Stimulated activated CD4-positive, alpha-beta T cell treated with anti-CD3 and anti-CD28 coated beads, Interleukin-1b, Interleukin-23, amount 100 ng/mL, for 24 hours (primary cell): ENCODE data around the gene ZDHHC7.

Source experiments
- DNase-seq, 4 experiments: peaks; one replicate each; pipeline ENCODE4 v3.0.0-alpha.2; 2020; ENCODE audit warnings: low read depth in 4 of 4, low spot score in 1 of 4

The ZDHHC7 gene

DNA sequence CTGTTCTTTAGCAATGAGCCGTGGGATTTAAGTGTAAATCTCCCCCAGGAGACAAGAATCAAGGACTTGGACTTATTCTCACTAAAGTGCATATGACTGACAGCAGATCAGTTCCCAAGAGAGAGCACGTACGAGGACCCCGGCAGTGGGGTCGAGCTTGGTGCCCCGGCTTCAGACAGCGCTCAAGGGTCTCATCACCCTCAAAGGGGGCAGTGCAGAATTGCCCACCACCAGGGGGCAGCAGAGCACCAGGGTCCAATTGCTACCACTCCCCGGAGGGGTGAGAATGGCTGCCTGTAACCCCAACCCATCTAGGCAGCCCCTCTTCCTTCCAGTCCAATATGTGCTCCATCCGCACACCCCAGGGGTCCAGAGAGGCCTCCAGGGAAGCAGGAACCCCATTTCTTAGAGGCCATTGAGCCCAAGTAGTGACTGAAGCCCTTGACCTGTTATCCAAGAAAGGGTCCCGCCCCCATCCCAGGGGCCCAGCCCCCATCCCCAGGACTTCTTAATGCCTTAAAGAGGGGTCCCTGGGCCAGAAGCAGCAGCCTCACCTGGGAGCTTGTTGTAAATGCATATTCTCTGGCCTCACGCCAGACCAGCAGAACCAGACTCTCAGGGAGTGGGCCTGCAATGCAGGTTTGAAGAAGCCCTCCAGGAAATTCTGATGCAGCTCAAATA lies 86.1 kb downstream of the ZDHHC7 start:
- DNase-seq = peak; percentile 56 to 62 (median 58)

DNA sequence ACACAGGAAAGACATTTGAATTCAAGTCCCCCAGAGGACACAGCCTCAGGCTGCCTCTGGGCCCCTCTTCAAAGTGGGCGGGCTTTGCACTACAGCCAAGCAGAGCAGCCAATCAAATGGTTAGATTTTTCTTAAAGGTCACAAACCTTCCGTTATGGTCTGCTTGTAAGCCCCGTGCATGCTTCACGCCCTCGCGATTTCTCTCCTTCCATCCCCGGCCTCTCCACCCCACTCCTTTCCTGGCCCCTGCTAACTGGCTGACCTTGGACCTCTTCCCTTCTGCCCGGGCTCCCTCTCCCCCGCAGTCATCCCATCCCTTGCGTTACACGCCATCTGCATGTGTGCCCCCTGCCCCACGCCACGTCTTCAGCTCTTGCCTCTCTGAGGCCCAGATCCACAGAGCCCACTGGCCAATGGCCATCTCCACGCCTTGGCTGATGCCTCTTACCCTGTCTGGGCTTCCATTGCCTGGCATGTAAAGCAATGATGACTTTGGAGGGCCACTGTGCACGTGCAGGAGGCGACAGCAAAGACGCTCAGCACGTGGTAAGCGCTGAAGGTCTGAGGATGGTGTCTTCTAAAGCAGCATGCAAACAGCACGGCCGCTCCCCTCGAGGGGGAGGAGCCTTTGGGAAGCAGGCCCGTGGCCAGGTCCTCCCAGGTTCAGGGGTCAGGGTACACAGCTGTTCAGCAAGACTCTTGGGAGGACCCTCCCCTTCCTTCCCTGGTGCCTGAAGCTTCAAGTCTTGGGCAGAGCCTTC lies 86.8 kb downstream of the ZDHHC7 start:
- DNase-seq = no peak
